HG03039 (cell line): ENCODE measurements around the gene CADPS.

ENCODE experiments used
- ATAC-seq: cut with Tn5 transposase; IDR thresholded peaks from one replicate; pipeline ENCODE4 v1.9.1; 2021; ENCODE audit warnings: mild to moderate bottlenecking, moderate library complexity; ENCODE audit not compliant: unreplicated experiment

The CADPS gene

GRCh38 chr3:62815981-62816380 lies 59.2 kb downstream of the CADPS start:
- ATAC-seq: no peak

- no peak for ATAC-seq
Observed at GRCh38 chr3:62812631-62813030, 62.6 kb downstream of the CADPS start.

- no peak for ATAC-seq
Observed at GRCh38 chr3:62811119-62811518, 64.1 kb downstream of the CADPS start.

- ATAC-seq: no peak
Observed at GRCh38 chr3:62809369-62809768, 65.8 kb downstream of the CADPS start.

GRCh38 chr3:62805580-62806277 lies 69.5 kb downstream of the CADPS start:
- no peak for ATAC-seq

GRCh38 chr3:62805106-62805505 lies 70.1 kb downstream of the CADPS start:
- no peak for ATAC-seq

- ATAC-seq: no peak
Observed at GRCh38 chr3:62803276-62803675, 71.9 kb downstream of the CADPS start.

- ATAC-seq: no peak
Observed at GRCh38 chr3:62798000-62798399, 77.2 kb downstream of the CADPS start.

- no peak for ATAC-seq
Observed at GRCh38 chr3:62797132-62797531, 78.1 kb downstream of the CADPS start.

GRCh38 chr3:62795978-62796657 lies 79.1 kb downstream of the CADPS start:
- ATAC-seq: no peak

- ATAC-seq: no peak
Observed at GRCh38 chr3:62793946-62794345, 81.3 kb downstream of the CADPS start.

GRCh38 chr3:62785384-62785783 lies 89.8 kb downstream of the CADPS start:
- no peak for ATAC-seq

- no peak for ATAC-seq
Observed at GRCh38 chr3:62781121-62781520, 94.1 kb downstream of the CADPS start.

GRCh38 chr3:62777674-62778073 lies 97.5 kb downstream of the CADPS start:
- ATAC-seq: no peak

GRCh38 chr3:62777130-62777529 lies 98.1 kb downstream of the CADPS start:
- no peak for ATAC-seq

GRCh38 chr3:62774221-62774620 lies 101.0 kb downstream of the CADPS start:
- no peak for ATAC-seq

- ATAC-seq: no peak
Observed at GRCh38 chr3:62771331-62772072, 103.7 kb downstream of the CADPS start.

GRCh38 chr3:62768896-62769295 lies 106.3 kb downstream of the CADPS start:
- no peak for ATAC-seq

- ATAC-seq: no peak
Observed at GRCh38 chr3:62761711-62762110, 113.5 kb downstream of the CADPS start.

- ATAC-seq: no peak
Observed at GRCh38 chr3:62761311-62761710, 113.9 kb downstream of the CADPS start.

GRCh38 chr3:62758296-62759066 lies 116.7 kb downstream of the CADPS start:
- ATAC-seq: no peak
